GM12873 (cell line): ENCODE data around the gene EZH2.

Experiments
- TF ChIP-seq, protein P1 (sequence below): IDR thresholded peaks from 2 replicates; pipeline ENCODE4 v1.5.1; 2012; ENCODE audit warnings: low read depth, mild to moderate bottlenecking, moderate library complexity, low read length, control low read depth; ENCODE audit not compliant: insufficient read depth; ENCODE audit errors: missing control alignments

The EZH2 gene

DNA sequence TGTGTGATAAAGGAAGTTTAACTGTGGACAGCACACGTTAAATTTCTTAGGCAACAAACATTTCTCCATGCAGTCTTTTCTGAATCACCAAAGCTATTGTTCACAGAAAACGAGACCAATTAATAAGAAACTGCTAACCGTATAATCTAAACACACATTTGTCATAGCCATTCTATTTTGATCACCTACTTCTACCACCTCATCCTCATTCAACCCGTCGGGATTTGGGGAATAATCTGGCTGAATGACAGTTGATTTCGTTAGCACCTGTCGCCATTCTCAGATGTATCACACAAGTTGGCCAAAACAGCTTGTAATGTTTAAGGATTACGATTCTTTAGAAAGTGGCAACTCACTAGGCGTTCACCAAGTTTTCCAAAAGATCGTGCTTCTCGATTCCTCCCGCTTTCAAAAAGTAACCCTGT is 1.2 kb downstream of the EZH2 start:
- TF ChIP-seq, protein P1, sequence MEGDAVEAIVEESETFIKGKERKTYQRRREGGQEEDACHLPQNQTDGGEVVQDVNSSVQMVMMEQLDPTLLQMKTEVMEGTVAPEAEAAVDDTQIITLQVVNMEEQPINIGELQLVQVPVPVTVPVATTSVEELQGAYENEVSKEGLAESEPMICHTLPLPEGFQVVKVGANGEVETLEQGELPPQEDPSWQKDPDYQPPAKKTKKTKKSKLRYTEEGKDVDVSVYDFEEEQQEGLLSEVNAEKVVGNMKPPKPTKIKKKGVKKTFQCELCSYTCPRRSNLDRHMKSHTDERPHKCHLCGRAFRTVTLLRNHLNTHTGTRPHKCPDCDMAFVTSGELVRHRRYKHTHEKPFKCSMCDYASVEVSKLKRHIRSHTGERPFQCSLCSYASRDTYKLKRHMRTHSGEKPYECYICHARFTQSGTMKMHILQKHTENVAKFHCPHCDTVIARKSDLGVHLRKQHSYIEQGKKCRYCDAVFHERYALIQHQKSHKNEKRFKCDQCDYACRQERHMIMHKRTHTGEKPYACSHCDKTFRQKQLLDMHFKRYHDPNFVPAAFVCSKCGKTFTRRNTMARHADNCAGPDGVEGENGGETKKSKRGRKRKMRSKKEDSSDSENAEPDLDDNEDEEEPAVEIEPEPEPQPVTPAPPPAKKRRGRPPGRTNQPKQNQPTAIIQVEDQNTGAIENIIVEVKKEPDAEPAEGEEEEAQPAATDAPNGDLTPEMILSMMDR: no peak

DNA sequence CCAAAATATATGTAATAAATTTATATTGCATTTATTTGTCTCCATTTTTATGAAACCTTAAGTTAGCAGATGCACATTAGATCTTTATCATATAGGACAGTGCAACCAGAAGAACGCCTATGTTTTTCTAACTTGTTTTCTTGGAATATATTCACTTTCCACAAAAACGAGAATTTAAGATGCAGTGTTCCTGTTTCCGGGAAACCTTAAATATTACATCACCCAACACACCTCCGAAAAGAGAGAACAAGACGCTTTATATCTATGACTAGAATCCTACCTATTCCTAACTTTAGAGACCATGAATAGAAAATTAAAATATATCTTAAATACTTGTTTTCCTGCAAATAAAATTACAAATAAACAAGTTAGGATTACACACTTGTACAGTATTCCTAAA is 1.9 kb downstream of the EZH2 start:
- TF ChIP-seq, protein P1: no peak

DNA sequence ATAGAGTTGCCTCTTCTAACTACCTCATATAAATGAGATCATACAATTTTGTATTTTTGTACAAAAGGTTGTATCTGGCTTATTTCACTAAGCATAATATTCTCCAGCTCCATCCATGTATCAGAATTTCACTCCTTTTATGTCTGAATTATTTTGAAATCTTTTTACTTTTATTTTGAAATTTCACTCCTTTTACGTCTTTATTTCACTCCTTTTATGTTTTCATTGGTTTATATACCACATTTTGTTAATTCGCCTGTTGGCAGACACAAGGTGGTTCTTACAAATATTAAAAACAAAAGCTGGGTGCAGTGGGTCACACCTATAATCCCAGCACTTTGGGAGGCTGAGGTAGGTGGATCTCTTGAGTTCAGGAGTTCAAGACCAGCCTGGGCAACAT is 5.8 kb downstream of the EZH2 start:
- TF ChIP-seq, protein P1: no peak

DNA sequence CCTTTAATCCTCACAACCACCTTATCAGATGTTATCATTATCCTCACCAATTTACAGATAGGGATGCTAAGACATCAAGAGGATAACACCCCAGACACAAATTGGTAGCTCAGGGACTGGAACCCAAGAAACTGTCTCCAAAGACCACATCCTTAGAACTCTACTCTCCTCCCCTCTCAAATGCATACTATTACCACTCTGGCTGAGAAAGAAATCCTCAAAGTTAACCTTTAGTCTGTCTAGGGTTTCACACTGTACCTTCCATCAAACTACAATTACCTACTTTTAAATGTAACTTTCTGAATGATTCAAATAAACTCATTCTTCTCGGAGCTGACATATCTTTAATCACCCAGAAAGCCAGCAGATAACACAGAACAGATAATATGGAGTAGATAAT is 6.6 kb downstream of the EZH2 start:
- TF ChIP-seq, protein P1: no peak

DNA sequence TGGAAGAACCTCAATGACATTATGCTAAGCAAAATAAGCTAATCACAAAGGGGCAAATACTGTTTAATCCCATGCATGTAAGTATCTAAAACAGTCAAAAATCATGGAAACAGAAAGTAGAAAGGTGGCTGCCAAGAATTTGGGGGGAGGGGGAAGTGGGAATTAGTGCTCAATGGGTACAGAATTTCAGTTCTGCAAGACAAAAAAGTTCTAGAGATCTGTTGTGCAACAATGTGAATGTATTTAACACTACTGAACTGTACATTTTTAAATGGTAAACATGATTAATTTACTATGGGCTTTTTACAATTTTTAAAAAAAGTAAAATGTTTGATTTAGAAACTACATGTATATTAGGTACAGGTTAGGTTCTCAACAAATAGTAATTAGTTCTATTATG is 11.9 kb downstream of the EZH2 start:
- TF ChIP-seq, protein P1: no peak

DNA sequence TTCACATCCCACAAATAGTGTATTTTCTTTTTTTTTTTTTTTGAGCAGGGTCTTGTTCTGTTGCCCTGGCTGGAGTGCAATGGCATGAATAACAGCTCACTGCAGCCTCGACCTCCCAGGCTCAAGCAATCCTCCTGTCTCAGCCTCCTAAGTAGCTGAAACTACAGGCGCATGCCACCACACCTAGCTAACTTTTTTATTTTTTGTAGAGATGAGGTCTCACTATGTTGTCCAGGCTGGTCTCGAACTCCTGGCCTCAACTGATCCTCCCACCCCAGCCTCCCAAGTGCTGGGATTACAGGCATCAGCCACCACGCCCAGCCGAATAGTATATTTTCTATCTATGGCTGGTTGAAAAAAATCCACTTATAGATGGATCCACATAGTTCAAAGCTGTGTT is 12.5 kb downstream of the EZH2 start:
- TF ChIP-seq, protein P1: no peak

DNA sequence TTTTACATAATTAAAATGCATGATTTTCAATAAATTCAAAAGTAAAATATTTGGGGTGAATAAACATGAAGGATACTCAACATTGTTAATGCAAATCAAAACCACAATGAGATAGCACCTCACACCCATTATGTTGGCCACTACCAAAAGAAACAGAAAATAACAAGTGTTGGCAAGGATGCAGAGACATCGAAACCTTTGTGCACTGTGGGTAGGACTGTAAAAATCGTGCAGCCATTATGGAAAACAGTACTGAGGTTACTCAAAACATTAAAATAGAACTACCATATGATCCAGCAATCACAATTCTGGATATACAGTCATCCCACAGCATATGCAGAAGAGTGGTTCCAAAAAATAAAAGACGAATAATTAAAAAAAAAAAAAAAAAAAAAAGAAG is 13.1 kb downstream of the EZH2 start:
- TF ChIP-seq, protein P1: no peak

DNA sequence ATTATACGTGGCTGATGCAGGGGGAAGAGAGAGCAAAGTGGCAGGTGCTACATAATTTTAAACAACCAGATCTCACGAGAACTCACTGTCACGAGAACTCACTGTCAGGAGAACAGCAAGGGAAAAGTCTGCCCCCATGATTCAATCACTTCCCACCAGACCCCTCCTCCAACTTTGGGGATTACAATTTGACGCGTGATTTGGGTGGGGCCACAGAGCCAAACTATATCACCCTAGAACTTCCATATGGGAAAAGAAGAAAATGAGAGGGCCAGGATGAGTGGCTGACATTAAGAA is 15.8 kb downstream of the EZH2 start:
- TF ChIP-seq, protein P1: no peak
